Measurements from ENCODE around the gene PXDC1.

- TF ChIP-seq EZH2 (IDR thresholded peaks at IDR 0.05): no peak
- TF ChIP-seq MAX (IDR thresholded peaks at IDR 0.05): no peak
- TF ChIP-seq CTCF (IDR thresholded peaks at IDR 0.05 in 2 of 3, conservative IDR thresholded peaks at IDR 0.05 in 1 of 3; ENCODE audit: borderline replicate concordance in 1 of 3, insufficient read depth in 1 of 3, low read depth in 2 of 3, low read length in 2 of 3): no peak
- no peak for TF ChIP-seq RAD21 (IDR thresholded peaks at IDR 0.05; ENCODE audit: low read depth)
- no peak for TF ChIP-seq EGR1 (IDR thresholded peaks at IDR 0.05; ENCODE audit: low read depth)
- no peak for TF ChIP-seq JUND (IDR thresholded peaks at IDR 0.05)
- no peak for TF ChIP-seq EZH2phosphoT487 (IDR thresholded peaks at IDR 0.05; ENCODE audit: borderline replicate concordance)
- TF ChIP-seq POLR2A (IDR thresholded peaks at IDR 0.05; ENCODE audit: borderline replicate concordance, extremely low read depth, insufficient read depth, insufficient read length): no peak
- TF ChIP-seq YY1 (IDR thresholded peaks at IDR 0.05; ENCODE audit: extremely low read depth, insufficient replicate concordance, low read depth, low read length): no peak
These were observed 19.8 kb downstream of the PXDC1 start for GRCh38 chr6:3731700-3732099.
